Astrocyte of the cerebellum (primary cell): ENCODE data around the gene KLK3.

Experiments
- DNase-seq: peaks from one replicate; pipeline ENCODE4 v3.0.0-alpha.2; 2011; ENCODE audit warnings: low read depth
- H3K4me3 ChIP-seq: 2 replicates; pipeline ENCODE4 v1.5.1; 2011; ENCODE audit warnings: mild to moderate bottlenecking, low read depth, low read length, moderate library complexity
- in situ Hi-C: cut with HindIII; loops from 2 replicates; pipeline ENCODE4 v1.10.0; 2017; ENCODE audit warnings: low sequenced_read_pairs
- TF ChIP-seq, protein P1 (sequence below): IDR thresholded peaks from 2 replicates; pipeline ENCODE4 v1.5.1; 2012; ENCODE audit warnings: low read length, low read depth, moderate library complexity, mild to moderate bottlenecking; ENCODE audit errors: missing control alignments

Gene KLK3

DNA sequence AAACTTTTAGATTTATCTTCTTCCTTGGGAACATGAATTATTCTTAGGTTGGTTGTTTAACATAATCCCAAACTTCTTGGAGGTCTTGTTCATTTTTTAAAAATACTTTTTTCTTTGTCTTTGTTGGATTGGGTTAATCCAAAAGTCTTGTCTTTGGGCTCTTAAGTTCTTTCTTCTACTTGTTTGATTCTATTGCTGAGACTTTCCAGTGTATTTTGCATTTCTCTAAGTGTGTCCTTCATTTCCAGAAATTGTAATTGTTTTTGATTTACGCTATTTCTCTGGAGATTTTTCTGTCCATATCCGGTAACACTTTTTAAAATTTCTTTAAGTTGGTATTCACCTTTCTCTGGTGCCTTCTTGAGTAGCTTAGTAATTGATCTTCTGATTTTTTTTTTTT, 11.5 kb upstream of the KLK3 start:
- DNase-seq, result no peak
- no peak overlapping the region for H3K4me3 ChIP-seq
- in situ Hi-C loops, result no loop called here
- TF ChIP-seq, protein P1, sequence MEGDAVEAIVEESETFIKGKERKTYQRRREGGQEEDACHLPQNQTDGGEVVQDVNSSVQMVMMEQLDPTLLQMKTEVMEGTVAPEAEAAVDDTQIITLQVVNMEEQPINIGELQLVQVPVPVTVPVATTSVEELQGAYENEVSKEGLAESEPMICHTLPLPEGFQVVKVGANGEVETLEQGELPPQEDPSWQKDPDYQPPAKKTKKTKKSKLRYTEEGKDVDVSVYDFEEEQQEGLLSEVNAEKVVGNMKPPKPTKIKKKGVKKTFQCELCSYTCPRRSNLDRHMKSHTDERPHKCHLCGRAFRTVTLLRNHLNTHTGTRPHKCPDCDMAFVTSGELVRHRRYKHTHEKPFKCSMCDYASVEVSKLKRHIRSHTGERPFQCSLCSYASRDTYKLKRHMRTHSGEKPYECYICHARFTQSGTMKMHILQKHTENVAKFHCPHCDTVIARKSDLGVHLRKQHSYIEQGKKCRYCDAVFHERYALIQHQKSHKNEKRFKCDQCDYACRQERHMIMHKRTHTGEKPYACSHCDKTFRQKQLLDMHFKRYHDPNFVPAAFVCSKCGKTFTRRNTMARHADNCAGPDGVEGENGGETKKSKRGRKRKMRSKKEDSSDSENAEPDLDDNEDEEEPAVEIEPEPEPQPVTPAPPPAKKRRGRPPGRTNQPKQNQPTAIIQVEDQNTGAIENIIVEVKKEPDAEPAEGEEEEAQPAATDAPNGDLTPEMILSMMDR, result no peak

DNA sequence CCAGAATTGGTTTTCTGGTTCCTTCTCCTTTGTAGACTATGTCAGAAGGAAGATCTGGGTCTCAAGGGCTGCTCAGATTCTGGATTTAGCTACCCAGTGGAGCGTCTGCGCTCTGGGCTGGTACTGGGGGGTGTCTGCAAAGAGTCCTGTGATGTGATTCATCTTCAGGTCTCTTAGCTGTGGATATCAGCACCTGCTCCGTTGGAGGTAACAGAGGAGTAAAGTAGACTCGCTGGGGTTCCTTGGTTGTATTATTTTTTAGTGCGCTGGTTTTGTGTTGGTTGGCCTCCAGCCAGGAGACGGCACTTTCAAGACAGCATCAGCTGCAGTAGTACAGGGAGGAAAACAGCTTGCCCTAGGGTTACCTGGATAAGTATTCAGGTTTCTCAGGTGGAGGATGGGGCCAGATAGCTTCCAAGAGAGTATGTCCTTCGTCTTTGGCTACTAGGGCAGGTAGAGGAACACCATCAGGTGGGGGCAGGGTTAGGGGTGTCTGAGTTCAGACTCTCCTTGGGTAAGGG, 11.0 kb upstream of the KLK3 start:
- H3K4me3 ChIP-seq, result no peak overlapping the region
- TF ChIP-seq, protein P1, result no peak
- DNase-seq, result no peak
- in situ Hi-C loops, result no loop called here

DNA sequence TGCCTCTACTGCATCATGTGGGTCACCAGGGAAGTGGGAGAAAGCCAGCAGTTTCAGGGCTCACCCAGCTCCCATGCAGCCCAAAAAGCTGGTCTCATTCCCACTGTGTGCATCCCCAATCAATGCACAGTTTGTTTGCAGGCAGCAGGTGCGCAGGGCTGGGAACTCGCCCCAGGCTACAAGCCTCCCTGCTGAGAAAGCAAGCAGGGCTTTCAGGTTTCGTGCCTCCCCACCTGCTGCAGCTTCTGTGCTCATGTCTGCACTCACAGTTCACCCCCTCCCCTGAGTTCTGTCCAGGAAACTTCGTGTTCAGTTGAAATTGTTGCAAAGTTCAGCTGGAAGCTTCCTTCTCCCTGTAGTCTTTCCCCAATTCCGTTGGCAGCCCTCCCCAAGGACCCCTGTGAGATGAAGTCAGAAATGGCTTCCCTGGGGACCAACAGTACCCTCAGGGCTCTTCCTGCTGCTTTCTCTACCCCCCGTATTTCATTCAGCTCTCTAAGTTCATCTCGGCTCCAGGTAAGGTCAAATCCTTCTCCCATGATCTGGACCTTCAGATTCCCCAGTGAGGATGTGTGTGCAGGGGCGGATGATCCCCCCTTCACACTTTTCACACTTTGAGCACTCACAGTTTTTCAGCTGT, 10.3 kb upstream of the KLK3 start:
- no peak for DNase-seq
- in situ Hi-C loops, result no loop called here
- TF ChIP-seq, protein P1, result no peak
- no peak overlapping the region for H3K4me3 ChIP-seq

DNA sequence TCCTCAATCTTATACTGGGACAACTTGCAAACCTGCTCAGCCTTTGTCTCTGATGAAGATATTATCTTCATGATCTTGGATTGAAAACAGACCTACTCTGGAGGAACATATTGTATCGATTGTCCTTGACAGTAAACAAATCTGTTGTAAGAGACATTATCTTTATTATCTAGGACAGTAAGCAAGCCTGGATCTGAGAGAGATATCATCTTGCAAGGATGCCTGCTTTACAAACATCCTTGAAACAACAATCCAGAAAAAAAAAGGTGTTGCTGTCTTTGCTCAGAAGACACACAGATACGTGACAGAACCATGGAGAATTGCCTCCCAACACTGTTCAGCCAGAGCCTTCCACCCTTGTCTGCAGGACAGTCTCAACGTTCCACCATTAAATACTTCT, 4.0 kb upstream of the KLK3 start:
- TF ChIP-seq, protein P1, result no peak
- no peak for DNase-seq
- H3K4me3 ChIP-seq, result no peak overlapping the region
- in situ Hi-C loops, result no loop called here

DNA sequence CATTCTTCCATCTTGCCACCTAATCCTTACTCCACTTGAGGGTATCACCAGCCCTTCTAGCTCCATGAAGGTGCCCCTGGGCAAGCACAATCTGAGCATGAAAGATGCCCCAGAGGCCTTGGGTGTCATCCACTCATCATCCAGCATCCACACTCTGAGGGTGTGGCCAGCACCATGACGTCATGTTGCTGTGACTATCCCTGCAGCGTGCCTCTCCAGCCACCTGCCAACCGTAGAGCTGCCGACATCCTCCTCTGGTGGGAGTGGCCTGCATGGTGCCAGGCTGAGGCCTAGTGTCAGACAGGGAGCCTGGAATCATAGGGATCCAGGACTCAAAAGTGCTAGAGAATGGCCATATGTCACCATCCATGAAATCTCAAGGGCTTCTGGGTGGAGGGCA, 3.1 kb upstream of the KLK3 start:
- TF ChIP-seq, protein P1, result no peak
- in situ Hi-C loops, result no loop called here
- H3K4me3 ChIP-seq, result no peak overlapping the region
- no peak for DNase-seq

DNA sequence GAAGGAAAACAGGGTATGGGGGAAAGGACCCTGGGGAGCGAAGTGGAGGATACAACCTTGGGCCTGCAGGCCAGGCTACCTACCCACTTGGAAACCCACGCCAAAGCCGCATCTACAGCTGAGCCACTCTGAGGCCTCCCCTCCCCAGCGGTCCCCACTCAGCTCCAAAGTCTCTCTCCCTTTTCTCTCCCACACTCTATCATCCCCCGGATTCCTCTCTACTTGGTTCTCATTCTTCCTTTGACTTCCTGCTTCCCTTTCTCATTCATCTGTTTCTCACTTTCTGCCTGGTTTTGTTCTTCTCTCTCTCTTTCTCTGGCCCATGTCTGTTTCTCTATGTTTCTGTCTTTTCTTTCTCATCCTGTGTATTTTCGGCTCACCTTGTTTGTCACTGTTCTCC, 2.7 kb downstream of the KLK3 start:
- DNase-seq, result no peak
- no peak overlapping the region for H3K4me3 ChIP-seq
- TF ChIP-seq, protein P1, result no peak
- in situ Hi-C loops, result no loop called here
